Kidney epithelial cell (primary cell): ENCODE results near the gene PYCR2. TPM values are rescaled to one million over a fixed set of nuclear protein-coding genes. Genes with fewer than 3 reads are reported as not detected.
A peak's percentile ranks its signal among the peaks of the same experiment; 100 is the strongest.
"Not testable (repeated sequence)": the region's sequence is repeated elsewhere in the genome, so short reads cannot be mapped to it uniquely, and the experiment has no call there.

ENCODE experiments used
- DNase-seq: peaks from one replicate; pipeline ENCODE4 v3.0.0-alpha.2; 2010; ENCODE audit warnings: low read depth
- H3K27me3 ChIP-seq: 2 replicates; pipeline ENCODE4 v1.6.0; 2011; ENCODE audit warnings: low read length; ENCODE audit not compliant: control insufficient read depth, insufficient read depth
- H3K36me3 ChIP-seq: 2 replicates; pipeline ENCODE4 v1.5.1; 2011; ENCODE audit warnings: low read length; ENCODE audit not compliant: control insufficient read depth, insufficient read depth
- H3K4me3 ChIP-seq: 2 replicates; pipeline ENCODE4 v1.5.1; 2011; ENCODE audit warnings: low read depth, mild to moderate bottlenecking, control low read depth, low read length
- total RNA-seq: library from RNA; depleted of rRNA; stranded (reverse); fragments of >200 nt; gene quantifications from 2 replicates; pipeline ENCODE4 v1.2.3, GENCODE V29; 2015
- TF ChIP-seq, protein P1 (sequence below): IDR thresholded peaks from 2 replicates; pipeline ENCODE4 v1.5.1; 2011; ENCODE audit warnings: mild to moderate bottlenecking, moderate library complexity, low read length, control low read depth, inconsistent platforms; ENCODE audit not compliant: insufficient read depth, poor library complexity, severe bottlenecking

The PYCR2 gene
- 38.1 and 51.2 TPM in 2 replicates for total RNA-seq

DNA sequence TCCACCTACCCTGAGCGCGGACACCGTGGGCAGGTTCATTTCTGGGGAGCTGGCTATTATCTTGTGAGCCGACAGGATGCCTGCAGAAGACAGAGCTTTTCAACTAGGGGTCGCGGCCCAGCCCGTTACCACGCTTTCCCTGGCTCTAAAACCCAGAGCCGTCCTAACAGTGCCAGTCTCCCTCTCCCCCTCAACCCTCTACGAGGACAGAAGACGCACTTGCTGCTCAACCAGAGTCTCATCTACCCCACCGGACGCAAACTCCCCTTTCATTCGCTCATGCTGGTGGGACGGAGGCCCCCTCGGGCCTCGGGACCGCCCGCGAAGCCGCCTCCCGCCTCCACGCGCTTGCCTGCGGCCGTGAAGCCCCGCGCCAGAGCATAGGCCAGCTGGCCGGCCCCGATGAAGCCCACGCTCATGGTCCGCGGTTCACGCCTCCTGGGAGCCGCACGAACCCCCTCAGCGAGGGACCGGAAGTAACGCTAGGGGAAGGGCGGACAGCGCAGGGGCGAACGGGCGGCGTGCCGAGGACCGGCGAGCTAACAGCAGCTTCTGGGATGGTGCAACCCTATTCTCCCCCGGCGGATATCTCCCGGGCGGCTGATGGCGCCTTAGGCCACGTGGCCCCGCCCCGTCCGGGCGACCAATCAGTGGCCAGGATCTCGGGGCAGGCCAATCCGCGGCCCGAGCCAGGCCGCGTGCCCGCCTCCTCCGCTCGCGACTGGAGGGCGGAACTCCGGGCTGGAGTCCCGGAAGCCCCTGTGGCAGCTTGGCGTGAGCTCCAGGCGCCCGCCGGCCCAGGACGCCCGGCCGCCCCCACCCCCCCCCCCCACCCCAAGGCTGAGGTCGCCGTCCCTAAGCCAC is at the start of gene PYCR2:
Gene PYCR2, minus strand, starts transcription at position 559 of the 864 bp plus-strand sequence. Its CDS starts 140 bp downstream, at position 419.
- H3K4me3 ChIP-seq, result peak within 1 kb of the TSS; percentile 77
- TF ChIP-seq, protein P1, sequence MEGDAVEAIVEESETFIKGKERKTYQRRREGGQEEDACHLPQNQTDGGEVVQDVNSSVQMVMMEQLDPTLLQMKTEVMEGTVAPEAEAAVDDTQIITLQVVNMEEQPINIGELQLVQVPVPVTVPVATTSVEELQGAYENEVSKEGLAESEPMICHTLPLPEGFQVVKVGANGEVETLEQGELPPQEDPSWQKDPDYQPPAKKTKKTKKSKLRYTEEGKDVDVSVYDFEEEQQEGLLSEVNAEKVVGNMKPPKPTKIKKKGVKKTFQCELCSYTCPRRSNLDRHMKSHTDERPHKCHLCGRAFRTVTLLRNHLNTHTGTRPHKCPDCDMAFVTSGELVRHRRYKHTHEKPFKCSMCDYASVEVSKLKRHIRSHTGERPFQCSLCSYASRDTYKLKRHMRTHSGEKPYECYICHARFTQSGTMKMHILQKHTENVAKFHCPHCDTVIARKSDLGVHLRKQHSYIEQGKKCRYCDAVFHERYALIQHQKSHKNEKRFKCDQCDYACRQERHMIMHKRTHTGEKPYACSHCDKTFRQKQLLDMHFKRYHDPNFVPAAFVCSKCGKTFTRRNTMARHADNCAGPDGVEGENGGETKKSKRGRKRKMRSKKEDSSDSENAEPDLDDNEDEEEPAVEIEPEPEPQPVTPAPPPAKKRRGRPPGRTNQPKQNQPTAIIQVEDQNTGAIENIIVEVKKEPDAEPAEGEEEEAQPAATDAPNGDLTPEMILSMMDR, result no peak
- H3K36me3 ChIP-seq, result peaks cover under 1% of the 10 kb centered on the region
- DNase-seq, result peak; percentile 77
- no peaks in the 10 kb centered on the region for H3K27me3 ChIP-seq

DNA sequence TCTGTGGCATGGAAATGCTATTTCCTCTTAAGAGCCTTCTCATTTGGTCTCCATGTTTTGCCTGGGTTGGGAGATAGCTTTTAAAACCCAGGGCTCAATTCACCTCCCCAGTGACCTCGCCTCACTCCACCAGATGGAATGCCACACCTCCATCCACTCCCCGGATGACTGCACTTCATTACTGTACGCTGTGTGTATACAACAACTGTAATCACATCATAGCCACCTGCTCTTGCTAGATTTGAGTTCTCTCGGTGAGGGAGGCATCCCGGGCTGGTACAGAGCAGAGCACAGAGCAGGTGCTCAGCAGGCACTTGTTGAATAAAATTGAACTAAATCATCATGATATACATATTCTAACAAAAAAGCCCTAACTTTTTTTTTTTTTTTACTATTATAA is 49.1 kb upstream of the PYCR2 start:
- TF ChIP-seq, protein P1, result no peak
- H3K36me3 ChIP-seq, result no peaks in the 10 kb centered on the region
- H3K27me3 ChIP-seq, result no peaks in the 10 kb centered on the region
- peak; percentile 55 for DNase-seq
- no peak overlapping the region for H3K4me3 ChIP-seq

DNA sequence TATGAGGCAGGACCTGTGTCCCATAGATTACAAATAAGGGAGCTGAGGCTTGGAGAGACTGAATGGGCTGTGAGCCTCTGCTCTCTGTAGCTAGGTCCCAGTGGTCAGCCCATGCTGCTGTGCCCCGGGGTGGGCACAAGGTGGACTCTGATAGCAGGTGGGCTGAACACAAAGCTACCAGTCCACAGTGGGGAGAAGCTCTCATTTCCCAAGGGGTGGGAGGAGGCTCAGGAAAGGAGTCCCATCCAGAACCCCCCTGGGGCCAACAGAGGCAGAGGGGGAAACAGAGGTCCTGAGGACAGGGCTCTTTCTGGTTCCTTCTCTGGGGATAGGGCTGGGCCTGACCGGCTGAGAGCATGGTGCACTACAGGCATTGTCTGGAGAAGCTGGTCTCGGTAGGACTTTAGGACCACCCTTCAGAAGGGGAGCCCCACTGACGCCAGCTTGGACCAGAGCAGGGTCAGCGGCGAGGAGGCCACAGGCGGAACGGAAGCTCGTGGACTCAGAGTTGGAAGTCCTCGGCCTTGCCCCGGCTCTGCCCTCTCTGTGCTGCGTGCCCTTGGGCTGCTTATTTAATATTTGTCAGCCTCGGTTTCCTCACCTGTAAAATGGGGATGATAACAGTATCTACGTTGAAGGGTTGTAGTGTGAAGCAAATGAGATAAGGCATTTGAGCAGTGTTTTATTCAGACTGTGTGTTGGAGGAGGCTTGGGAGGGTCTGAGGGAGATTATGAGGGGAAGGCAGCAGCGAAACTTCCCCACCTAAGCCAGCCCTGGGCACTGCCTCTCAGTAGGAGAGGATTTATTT is 48.5 kb upstream of the PYCR2 start:
- no peak overlapping the region for H3K4me3 ChIP-seq
- no peaks in the 10 kb centered on the region for H3K27me3 ChIP-seq
- no peaks in the 10 kb centered on the region for H3K36me3 ChIP-seq
- TF ChIP-seq, protein P1, result no peak
- no peak for DNase-seq

DNA sequence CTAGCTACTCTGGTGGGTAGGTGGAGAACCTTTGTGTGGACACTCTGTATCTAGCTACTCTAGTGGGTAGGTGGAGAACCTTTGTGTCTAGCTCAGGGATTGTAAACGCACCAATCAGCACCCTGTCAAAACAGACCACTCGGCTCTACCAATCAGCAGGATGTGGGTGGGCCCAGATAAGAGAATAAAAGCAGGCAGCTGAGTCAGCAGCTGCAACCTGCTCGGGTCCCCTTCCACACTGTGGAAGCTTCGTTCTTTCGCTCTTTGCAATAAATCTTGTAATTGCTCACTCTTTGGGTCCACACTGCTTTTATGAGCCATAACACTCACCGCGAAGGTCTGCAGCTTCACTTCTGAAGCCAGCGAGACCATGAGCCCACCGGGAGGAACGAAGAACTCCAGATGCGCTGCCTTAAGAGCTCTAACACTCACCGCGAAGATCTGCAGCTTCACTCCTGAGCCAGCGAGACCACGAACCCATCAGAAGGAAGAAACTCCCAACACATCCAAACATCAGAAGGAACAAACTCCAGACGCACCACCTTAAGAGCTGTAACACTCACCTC is 46.6 kb upstream of the PYCR2 start:
- H3K36me3 ChIP-seq, H3K4me3 ChIP-seq, H3K27me3 ChIP-seq, DNase-seq: not testable (repeated sequence)

DNA sequence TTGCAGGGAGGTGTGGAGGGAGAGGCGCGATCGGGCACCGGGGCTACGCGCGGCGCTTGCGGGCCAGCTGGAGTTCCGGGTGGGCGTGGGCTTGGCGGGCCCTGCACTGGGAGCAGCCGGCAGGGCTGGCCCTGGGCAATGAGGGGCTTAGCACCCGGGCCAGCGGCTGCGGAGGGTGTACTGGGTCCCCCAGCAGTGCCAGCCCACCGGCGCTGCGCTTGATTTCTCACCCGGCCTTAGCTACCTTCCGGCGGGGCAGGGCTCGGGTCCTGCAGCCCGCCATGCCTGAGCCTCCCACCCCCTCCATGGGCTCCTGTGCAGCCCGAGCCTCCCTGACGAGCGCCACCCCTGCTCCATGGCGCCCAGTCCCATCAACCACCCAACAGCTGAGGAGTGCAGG is 45.7 kb upstream of the PYCR2 start:
- not testable (repeated sequence) for DNase-seq, H3K36me3 ChIP-seq, H3K4me3 ChIP-seq

DNA sequence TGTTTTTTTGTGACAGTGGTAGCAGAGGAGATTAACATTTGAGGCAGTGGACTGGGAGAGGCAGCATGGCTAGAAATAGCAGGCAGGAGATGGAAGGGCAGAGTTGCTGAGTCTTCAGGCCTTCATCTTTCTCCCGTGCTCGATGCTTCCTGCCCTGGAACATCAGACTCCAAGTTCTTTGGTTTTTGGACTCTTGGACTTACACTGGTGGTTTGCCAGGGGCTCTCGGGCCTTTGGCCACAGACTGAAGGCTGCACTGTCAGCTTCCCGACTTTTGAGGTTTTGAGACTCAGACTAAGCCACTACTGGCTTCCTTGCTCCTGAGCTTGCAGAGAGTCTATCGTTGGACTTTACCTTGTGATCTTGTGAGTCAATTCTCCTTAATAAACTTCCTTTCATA is 41.2 kb upstream of the PYCR2 start:
- H3K36me3 ChIP-seq, result no peaks in the 10 kb centered on the region
- DNase-seq, result no peak
- no peak overlapping the region for H3K4me3 ChIP-seq
- no peaks in the 10 kb centered on the region for H3K27me3 ChIP-seq
- TF ChIP-seq, protein P1, result no peak

More for the DNA sequence above, 45.7 kb upstream of the PYCR2 start:
- H3K27me3 ChIP-seq, result not testable (repeated sequence)
